Measurements from ENCODE around the gene C17orf58. TPM values are rescaled to one million over a fixed set of nuclear protein-coding genes. Genes with fewer than 3 reads are reported as not detected.
"Not testable (repeated sequence)": the region's sequence is repeated elsewhere in the genome, so short reads cannot be mapped to it uniquely, and the experiment has no call there.

The C17orf58 gene
- total RNA-seq, result 10 to 100 TPM; 19.4 to 23.7 TPM

DNA sequence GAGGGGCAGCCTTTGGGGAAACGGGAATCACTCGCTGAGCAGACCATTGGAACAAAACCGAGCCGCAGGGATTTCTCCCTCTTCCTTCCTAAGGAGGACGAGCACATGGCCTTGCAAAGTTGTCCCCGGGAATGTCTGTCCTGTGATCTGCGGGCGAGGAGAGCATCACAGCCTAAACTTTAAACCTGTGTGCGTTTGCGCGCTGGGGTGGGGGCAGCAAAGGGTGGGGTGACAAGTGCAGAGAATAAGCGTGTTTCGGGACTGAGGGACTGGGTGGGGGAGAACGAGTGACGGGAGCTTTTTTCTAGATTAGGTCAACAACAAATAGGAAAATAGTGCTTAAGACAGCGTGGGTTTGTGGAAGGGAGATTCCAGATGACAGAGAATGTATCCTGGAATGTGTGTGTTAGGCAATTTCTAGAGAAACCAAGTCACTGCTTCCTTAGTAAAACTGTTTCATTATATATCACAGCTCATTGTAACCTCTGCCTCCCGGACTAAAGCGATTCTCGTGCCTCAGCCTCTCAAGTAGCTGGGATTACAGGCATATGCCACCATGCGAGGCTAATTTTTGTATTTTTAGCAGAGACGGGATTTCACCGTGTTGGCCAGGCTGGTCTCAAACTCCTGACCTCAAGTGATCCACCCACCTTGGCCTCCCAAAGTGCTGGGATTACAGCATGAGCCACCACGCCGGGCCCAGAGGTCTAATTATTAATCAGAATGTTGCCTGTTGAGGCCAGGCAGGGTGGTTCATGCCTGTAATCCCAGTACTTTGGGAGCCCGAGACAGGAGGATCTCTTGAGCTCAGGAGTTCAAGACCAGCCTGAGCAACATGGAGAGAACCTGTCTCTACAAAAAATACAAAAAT is at the start of gene C17orf58:
Gene C17orf58 (minus strand): TSS at position 169 of the 871 bp plus-strand sequence. CDS start 271 bp downstream, outside the sequence.
- Mint-ChIP-seq H3K27ac (peak within 1 kb of the TSS; percentile 88), H3K27me3 (peaks cover 13% of the 10 kb centered on the region), H3K4me1 (peaks cover 26% of the 10 kb centered on the region), H3K4me3 (peak within 1 kb of the TSS; percentile 75)
- not testable (repeated sequence) for H3K36me3 Mint-ChIP-seq (ENCODE audit: low read depth); H3K9me3 Mint-ChIP-seq (ENCODE audit: low read depth)
- POLR2A ChIA-PET, result interaction anchor here (0.6 to 0.7 kb wide), 4 partner anchors 13 to 39 kb away, joined by 3 to 5 read pairs (median 3); partner anchors contain the start of gene KPNA2
- CTCF ChIA-PET, result interaction anchor here (0.8 to 2.8 kb wide), 4 partner anchors 11 to 33 kb away, joined by 3 to 12 read pairs (median 4); no protein-coding TSS in a partner anchor
- peak; percentile 38 for ATAC-seq
- intact Hi-C loops (cut with DNase I, micrococcal nuclease), result loop anchor here (2.0 to 10.0 kb wide), 2 partner anchors 14 to 622 kb away; partner anchors contain the start of gene PITPNC1 (in 1 of the 2)
- DNase-seq, result peak; percentile 61

DNA sequence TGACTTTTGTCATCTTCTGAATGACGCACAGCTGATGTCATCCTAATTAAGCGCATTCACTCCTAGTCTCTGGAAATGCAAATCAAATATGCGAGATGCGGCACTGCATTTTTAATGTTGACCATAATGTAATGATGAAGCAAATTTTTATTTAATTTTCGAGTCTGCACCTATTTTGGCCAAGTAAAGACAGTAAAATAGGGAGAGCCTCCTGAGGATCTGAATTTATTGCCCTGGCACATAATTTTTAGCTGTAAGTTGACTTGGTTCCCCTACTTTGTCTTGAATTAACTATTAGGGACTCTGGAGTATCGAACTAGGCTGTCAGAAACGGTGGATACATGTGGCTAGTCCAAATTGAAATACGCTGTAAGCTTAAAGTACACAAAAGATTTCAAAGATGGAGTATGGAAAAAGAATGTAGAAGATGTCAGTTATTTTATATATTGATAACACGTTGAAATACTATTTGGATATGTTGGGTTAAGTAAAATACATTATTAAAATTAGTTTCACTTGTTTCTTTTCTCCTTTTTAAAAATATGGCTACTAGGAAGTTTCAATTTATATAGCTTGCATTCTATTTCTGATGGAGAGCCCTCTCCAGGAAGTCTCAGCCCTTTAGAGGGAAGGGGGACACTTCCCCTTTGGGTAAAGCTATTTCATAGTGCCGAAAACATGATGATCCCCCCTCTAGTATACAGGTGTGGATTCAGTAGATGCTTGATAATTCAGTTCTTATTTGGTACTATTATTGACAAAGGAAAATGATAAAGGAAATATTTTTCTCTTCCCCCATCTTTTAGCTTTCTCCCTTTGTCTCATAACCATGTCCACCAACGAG is 40.3 kb upstream of the C17orf58 start:
- Mint-ChIP-seq H3K27me3 (no peaks in the 10 kb centered on the region), H3K36me3 (ENCODE audit: low read depth) (peaks cover 43% of the 10 kb centered on the region), H3K27ac (peak overlapping the region; percentile 97), H3K4me1 (peaks cover 18% of the 10 kb centered on the region), H3K9me3 (ENCODE audit: low read depth) (no peaks in the 10 kb centered on the region), H3K4me3 (peak overlapping the region; percentile 96)
- ChIA-PET CTCF (interaction anchor here (0.7 to 2.3 kb wide), 5 partner anchors 9 to 61 kb away, joined by 3 to 8 read pairs (median 6); no protein-coding TSS in a partner anchor), POLR2A (interaction anchor here (0.5 to 2.2 kb wide), 8 partner anchors 9 to 1400 kb away, joined by 3 to 16 read pairs (median 6); partner anchors contain the start of gene PRKAR1A)
- DNase-seq, result no peak
- intact Hi-C loops (cut with DNase I, micrococcal nuclease), result loop anchor here (1.0 to 10.0 kb wide), 6 partner anchors 171 to 659 kb away; partner anchors contain the start of genes NOL11 (in 2 of the 2), AMZ2 (in 1 of the 2), BPTF (in 1 of the 2) and PITPNC1 (in 1 of the 2)
- ATAC-seq, result no peak

DNA sequence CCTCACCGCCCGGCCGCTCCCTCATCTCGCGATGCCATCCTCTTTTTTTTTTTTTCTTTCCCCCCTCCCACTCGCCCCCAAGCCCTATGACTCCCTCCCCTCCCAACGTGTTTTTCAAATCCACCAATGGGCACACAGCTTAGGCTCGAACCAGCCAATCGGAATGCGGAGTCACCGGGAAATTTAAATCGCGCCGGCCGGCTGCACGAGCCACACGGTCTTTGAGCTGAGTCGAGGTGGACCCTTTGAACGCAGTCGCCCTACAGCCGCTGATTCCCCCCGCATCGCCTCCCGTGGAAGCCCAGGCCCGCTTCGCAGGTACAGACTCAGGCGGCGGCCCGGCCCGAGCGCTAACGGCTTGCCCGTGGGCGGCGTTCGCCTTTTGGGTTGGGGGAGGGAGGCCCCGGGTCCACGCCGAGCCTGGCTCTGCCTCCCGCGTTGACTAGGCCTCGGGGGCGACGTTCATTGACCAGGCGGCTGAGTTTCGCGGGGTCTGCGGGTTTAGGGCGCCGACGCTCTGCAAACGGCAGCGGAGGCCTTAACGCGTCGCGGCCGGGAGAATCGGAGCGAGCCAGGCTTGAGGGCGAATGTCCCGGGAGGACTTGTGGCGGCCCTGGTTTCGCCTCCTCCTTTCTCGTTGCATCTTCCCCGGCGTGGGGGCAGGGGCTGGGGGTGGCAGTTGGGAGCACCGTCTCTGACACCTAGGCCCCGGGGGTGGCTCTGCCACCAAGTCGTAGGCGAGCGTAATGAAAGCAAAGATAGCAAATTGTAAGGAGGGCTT is 39.4 kb upstream of the C17orf58 start, which contains the start of gene KPNA2:
Gene KPNA2 (plus strand): TSS at position 213 of the 781 bp plus-strand sequence. CDS start 1,398 bp downstream, outside the sequence.
- H3K9me3 Mint-ChIP-seq (ENCODE audit: low read depth), result no peaks in the 10 kb centered on the region
- peak; percentile 91 for ATAC-seq
- H3K4me3 Mint-ChIP-seq, result peak within 1 kb of the TSS; percentile 96
- ChIA-PET CTCF (interaction anchor here (0.7 to 2.3 kb wide), 5 partner anchors 16 to 170 kb away, joined by 3 to 8 read pairs (median 3); no protein-coding TSS in a partner anchor), POLR2A (interaction anchor here (0.6 to 2.2 kb wide), 11 partner anchors 10 to 423 kb away, joined by 3 to 16 read pairs (median 4); partner anchors contain the start of genes AMZ2 and C17orf58)
- H3K27me3 Mint-ChIP-seq, result no peaks in the 10 kb centered on the region
- H3K27ac Mint-ChIP-seq, result peak within 1 kb of the TSS; percentile 97
- H3K36me3 Mint-ChIP-seq (ENCODE audit: low read depth), result peaks cover 38% of the 10 kb centered on the region
- H3K4me1 Mint-ChIP-seq, result peaks cover 18% of the 10 kb centered on the region
- intact Hi-C loops (cut with DNase I, micrococcal nuclease), result loop anchor here (1.0 to 10.0 kb wide), 15 partner anchors 15 to 1292 kb away; partner anchors contain the start of genes BPTF (in 2 of the 2), NOL11 (in 2 of the 2), ABCA5 (in 1 of the 2) and AMZ2 (in 1 of the 2)
- DNase-seq, result peak; percentile 93

DNA sequence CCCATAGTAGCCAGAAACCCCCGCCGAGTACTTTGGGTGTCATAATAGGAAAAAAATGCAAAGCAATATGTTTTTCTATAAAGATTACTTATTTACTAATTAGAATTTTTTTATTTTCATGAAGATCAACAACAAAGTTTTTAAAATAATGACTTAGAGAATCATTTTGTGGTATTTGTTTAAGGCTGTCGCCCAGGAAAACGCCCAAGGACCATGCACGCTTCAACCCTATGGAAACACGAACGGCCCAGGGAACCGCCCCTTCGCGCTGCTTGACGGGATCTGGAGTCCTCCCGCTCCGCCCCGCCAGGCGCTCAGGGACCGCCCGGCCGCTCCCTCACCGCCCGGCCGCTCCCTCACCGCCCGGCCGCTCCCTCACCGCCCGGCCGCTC is 38.9 kb upstream of the C17orf58 start:
- no peaks in the 10 kb centered on the region for H3K27me3 Mint-ChIP-seq
- ATAC-seq (peak; percentile 92), DNase-seq (peak; percentile 95)
- peaks cover 18% of the 10 kb centered on the region for H3K4me1 Mint-ChIP-seq
- CTCF ChIA-PET, result interaction anchor here (0.7 to 2.3 kb wide), 3 partner anchors 15 to 171 kb away, joined by 3 to 8 read pairs (median 3); no protein-coding TSS in a partner anchor
- H3K9me3 Mint-ChIP-seq (ENCODE audit: low read depth), result no peaks in the 10 kb centered on the region
- intact Hi-C loops (cut with DNase I, micrococcal nuclease), result loop anchor here (1.0 to 10.0 kb wide), 14 partner anchors 15 to 1292 kb away; partner anchors contain the start of genes BPTF (in 2 of the 2), ABCA5 (in 1 of the 2), AMZ2 (in 1 of the 2) and ARSG (in 1 of the 2)
- no peak overlapping the region for H3K27ac Mint-ChIP-seq
- H3K4me3 Mint-ChIP-seq, result peak overlapping the region; percentile 96
- H3K36me3 Mint-ChIP-seq (ENCODE audit: low read depth), result peaks cover 34% of the 10 kb centered on the region
- POLR2A ChIA-PET, result interaction anchor here (0.6 to 2.2 kb wide), 6 partner anchors 15 to 424 kb away, joined by 3 to 12 read pairs (median 4); partner anchors contain the start of genes AMZ2 and C17orf58

DNA sequence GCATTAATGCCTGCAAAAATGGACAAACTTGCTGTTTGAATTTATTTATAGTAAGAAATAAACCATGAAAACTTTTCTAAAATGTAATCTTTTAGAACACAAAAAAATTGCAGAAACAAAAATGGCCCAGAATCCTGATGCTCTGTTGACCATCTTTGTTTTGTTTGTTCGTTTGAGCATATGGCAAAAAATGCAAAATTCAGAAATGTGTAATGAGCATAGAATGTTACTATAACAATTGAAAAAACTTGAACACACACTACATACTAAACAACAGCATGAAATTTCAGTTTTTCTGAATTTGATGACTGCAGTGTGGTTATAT is 38.1 kb upstream of the C17orf58 start:
- ChIA-PET POLR2A (no interaction called here), CTCF (no interaction called here)
- ATAC-seq, result no peak
- Mint-ChIP-seq H3K4me3 (no peak overlapping the region), H3K27ac (no peak overlapping the region), H3K27me3 (no peaks in the 10 kb centered on the region), H3K9me3 (ENCODE audit: low read depth) (no peaks in the 10 kb centered on the region), H3K36me3 (ENCODE audit: low read depth) (peaks cover 30% of the 10 kb centered on the region), H3K4me1 (peaks cover 18% of the 10 kb centered on the region)
- no peak for DNase-seq
- intact Hi-C loops (cut with DNase I, micrococcal nuclease), result loop anchor here (2.0 to 10.0 kb wide), 3 partner anchors 256 to 478 kb away; partner anchors contain the start of genes ARSG (in 1 of the 2), NOL11 (in 1 of the 2), PRKAR1A (in 1 of the 2) and SLC16A6 (in 1 of the 2)

DNA sequence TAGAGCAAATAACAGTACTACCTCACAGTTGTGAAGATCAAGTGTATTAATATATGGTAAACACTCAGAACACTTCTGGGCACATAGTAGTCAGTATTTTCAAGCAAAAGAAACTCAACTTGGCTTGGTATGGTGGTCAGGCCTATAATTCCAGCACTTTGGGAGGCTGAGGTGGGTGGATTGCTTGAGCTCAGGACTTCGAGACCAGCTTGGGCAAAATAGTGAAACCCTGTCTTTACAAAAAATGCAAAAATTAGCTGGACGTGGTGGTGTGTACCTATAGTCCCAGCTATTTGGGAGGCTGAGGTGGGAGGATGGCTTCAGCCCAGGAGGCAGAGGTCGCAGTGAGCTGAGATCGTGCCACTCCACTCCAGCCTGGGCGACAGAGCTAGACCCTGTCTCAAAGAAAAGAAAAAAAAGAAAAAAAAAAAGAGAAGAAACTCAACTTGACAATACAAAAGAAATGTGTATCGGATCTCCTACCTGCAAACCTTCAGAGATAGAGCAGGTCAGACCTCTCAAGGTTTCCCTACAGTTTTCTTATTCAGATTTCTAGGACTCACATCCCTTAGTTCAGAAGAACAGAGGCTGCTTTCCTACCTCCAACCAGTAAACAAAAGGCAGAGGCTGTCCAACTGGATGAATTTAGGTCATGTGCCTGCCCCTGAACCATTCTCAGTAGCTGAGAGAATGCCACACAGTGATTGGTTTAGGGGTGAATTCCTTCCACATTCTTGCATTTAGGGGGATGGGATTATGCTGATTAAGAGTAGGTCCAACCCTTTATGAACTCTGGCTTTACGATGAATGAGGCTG is 37.6 kb upstream of the C17orf58 start:
- ATAC-seq, result no peak
- peaks cover 26% of the 10 kb centered on the region for H3K36me3 Mint-ChIP-seq (ENCODE audit: low read depth)
- intact Hi-C loops (cut with DNase I, micrococcal nuclease), result loop anchor here (2.0 to 10.0 kb wide), 3 partner anchors 257 to 479 kb away; partner anchors contain the start of genes ARSG (in 1 of the 2), NOL11 (in 1 of the 2), PRKAR1A (in 1 of the 2) and SLC16A6 (in 1 of the 2)
- ChIA-PET POLR2A (interaction anchor here (0.6 kb wide), 1 partner anchor 37 kb away, joined by 3 read pairs; no protein-coding TSS in a partner anchor), CTCF (no interaction called here)
- H3K4me1 Mint-ChIP-seq, result peaks cover 18% of the 10 kb centered on the region
- H3K4me3 Mint-ChIP-seq, result no peak overlapping the region
- no peaks in the 10 kb centered on the region for H3K27me3 Mint-ChIP-seq
- no peak overlapping the region for H3K27ac Mint-ChIP-seq
- no peaks in the 10 kb centered on the region for H3K9me3 Mint-ChIP-seq (ENCODE audit: low read depth)
- no peak for DNase-seq

DNA sequence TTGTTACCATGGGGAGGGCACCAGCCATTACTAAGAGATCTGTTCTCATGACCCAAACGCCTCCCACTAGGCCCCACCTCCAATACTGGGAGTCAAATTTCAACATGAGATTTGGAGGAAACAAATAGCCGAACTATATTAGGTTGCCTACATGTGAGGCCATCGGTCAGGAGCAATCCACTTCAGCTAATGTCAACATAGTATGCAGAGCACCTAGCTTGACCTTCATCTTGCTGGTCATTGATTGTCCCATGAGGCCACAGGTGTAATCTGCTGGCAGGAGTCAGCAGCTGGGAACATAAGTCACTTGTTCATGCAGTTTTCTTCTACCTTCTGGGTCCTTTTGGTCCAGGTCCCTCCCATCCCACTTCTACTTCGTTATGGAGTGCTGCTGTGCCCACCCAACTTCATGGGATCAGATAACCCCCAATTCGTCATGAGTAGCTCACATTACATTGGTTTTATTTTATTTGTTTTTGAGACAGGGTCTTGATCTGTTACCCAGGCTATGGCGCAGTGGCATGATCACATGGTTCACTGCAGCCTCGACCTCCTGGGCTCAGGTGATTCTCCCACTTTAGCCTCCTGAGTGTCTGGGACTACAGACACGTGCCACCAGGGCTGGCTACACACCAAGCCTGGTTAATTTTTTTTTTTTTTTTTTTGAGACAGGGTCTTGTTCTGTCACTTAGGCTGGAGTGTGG is 33.4 kb upstream of the C17orf58 start:
- ATAC-seq, result no peak
- H3K9me3 Mint-ChIP-seq (ENCODE audit: low read depth), result no peaks in the 10 kb centered on the region
- ChIA-PET POLR2A (no interaction called here), CTCF (interaction anchor here (2.5 kb wide), 1 partner anchor 10 kb away, joined by 7 read pairs; no protein-coding TSS in a partner anchor)
- intact Hi-C loops (cut with DNase I, micrococcal nuclease), result loop anchor here in 1 of 2 experiments (10.0 kb wide), 1 partner anchor 315 kb away; the partner anchor contains the start of gene NOL11
- DNase-seq, result no peak
- no peaks in the 10 kb centered on the region for H3K27me3 Mint-ChIP-seq
- no peaks in the 10 kb centered on the region for H3K4me1 Mint-ChIP-seq
- H3K27ac Mint-ChIP-seq, result no peak overlapping the region
- no peaks in the 10 kb centered on the region for H3K36me3 Mint-ChIP-seq (ENCODE audit: low read depth)
- no peak overlapping the region for H3K4me3 Mint-ChIP-seq

DNA sequence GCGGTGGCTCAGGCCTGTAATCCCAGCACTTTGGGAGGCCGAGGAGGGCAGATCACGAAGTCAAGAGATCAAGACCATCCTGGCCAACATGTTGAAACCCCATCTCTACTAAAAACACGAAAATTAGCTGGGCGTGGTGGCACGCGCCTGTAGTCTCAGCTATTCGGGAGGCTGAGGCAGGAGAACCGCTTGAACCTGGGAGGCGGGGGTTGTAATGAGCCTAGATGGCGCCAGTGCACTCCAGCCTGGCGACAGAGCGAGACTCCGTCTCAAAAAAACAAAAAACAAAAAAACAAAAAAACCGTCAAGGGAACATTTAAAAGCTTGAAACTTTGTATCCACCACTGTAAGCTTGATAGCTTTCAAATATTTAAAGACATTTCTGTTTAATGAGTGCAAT is 26.3 kb upstream of the C17orf58 start:
- H3K27ac Mint-ChIP-seq; H3K36me3 Mint-ChIP-seq (ENCODE audit: low read depth); H3K4me1 Mint-ChIP-seq; intact Hi-C loops (cut with DNase I, micrococcal nuclease); H3K4me3 Mint-ChIP-seq; H3K9me3 Mint-ChIP-seq (ENCODE audit: low read depth); ATAC-seq; H3K27me3 Mint-ChIP-seq: not testable (repeated sequence)
- DNase-seq, result peak; percentile 30
- ChIA-PET POLR2A (interaction anchor here (0.6 to 0.8 kb wide), 2 partner anchors 16 to 21 kb away, joined by 3 to 8 read pairs; no protein-coding TSS in a partner anchor), CTCF (interaction anchor here (1.3 to 1.6 kb wide), 4 partner anchors 10 to 15 kb away, joined by 5 to 9 read pairs (median 6); no protein-coding TSS in a partner anchor)

All from activated CD4-positive, alpha-beta T cell treated with anti-CD3 and anti-CD28 coated beads for 36 hours (primary cell).